ENCODE data around the gene RNF212.

DNA sequence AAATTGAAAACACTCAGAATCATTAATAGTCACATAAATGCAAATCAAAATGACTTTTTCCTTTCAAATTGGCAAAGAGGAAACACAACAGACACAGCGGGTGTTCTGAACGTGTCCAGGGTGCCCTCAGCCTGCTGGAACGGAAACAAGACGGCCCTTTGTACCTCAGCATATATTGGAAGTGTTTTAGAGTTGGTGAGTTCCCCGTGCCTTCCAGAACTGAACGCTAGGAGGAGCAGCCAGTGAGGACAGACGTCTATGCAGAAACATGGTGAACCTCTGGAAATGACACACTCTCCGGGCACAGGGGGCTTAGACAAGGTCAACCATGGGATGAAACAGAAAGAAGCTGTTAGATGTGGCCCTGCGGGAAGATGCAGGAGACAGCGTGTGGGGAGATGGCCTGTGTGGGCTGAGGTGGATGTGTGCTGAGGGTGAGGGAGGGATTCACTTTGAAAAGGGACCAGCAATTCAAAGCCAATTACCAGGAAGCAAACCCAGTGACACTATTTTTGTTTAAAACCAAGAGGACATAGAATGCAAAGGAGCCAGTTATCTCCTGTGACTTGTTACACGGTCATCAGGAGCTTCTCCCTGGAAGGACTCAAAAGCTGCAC is 40.4 kb downstream of the RNF212 start:
- no peak for TF ChIP-seq ARHGAP35 (CRISPR knock-in tag; IDR thresholded peaks at IDR 0.05; ENCODE audit: borderline replicate concordance)
- TF ChIP-seq, protein P1, sequence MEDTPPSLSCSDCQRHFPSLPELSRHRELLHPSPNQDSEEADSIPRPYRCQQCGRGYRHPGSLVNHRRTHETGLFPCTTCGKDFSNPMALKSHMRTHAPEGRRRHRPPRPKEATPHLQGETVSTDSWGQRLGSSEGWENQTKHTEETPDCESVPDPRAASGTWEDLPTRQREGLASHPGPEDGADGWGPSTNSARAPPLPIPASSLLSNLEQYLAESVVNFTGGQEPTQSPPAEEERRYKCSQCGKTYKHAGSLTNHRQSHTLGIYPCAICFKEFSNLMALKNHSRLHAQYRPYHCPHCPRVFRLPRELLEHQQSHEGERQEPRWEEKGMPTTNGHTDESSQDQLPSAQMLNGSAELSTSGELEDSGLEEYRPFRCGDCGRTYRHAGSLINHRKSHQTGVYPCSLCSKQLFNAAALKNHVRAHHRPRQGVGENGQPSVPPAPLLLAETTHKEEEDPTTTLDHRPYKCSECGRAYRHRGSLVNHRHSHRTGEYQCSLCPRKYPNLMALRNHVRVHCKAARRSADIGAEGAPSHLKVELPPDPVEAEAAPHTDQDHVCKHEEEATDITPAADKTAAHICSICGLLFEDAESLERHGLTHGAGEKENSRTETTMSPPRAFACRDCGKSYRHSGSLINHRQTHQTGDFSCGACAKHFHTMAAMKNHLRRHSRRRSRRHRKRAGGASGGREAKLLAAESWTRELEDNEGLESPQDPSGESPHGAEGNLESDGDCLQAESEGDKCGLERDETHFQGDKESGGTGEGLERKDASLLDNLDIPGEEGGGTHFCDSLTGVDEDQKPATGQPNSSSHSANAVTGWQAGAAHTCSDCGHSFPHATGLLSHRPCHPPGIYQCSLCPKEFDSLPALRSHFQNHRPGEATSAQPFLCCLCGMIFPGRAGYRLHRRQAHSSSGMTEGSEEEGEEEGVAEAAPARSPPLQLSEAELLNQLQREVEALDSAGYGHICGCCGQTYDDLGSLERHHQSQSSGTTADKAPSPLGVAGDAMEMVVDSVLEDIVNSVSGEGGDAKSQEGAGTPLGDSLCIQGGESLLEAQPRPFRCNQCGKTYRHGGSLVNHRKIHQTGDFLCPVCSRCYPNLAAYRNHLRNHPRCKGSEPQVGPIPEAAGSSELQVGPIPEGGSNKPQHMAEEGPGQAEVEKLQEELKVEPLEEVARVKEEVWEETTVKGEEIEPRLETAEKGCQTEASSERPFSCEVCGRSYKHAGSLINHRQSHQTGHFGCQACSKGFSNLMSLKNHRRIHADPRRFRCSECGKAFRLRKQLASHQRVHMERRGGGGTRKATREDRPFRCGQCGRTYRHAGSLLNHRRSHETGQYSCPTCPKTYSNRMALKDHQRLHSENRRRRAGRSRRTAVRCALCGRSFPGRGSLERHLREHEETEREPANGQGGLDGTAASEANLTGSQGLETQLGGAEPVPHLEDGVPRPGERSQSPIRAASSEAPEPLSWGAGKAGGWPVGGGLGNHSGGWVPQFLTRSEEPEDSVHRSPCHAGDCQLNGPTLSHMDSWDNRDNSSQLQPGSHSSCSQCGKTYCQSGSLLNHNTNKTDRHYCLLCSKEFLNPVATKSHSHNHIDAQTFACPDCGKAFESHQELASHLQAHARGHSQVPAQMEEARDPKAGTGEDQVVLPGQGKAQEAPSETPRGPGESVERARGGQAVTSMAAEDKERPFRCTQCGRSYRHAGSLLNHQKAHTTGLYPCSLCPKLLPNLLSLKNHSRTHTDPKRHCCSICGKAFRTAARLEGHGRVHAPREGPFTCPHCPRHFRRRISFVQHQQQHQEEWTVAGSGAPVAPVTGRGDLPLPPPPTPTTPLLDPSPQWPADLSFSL (CRISPR knock-in tag; IDR thresholded peaks at IDR 0.05), result no peak
- no peak for TF ChIP-seq ZNF546 (CRISPR knock-in tag; conservative IDR thresholded peaks at IDR 0.05)
- TF ChIP-seq, protein P2, sequence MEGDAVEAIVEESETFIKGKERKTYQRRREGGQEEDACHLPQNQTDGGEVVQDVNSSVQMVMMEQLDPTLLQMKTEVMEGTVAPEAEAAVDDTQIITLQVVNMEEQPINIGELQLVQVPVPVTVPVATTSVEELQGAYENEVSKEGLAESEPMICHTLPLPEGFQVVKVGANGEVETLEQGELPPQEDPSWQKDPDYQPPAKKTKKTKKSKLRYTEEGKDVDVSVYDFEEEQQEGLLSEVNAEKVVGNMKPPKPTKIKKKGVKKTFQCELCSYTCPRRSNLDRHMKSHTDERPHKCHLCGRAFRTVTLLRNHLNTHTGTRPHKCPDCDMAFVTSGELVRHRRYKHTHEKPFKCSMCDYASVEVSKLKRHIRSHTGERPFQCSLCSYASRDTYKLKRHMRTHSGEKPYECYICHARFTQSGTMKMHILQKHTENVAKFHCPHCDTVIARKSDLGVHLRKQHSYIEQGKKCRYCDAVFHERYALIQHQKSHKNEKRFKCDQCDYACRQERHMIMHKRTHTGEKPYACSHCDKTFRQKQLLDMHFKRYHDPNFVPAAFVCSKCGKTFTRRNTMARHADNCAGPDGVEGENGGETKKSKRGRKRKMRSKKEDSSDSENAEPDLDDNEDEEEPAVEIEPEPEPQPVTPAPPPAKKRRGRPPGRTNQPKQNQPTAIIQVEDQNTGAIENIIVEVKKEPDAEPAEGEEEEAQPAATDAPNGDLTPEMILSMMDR (CRISPR knock-in tag; IDR thresholded peaks at IDR 0.05), result peak; percentile 85

All from HepG2 (cell line).